Gastroesophageal sphincter (tissue), 4 donors: ENCODE data around the gene UBE2H. TPM values are rescaled to one million over a fixed set of nuclear protein-coding genes. Genes with fewer than 3 reads are reported as not detected.

Source experiments
- ATAC-seq: fragments of 150-250 bp; one replicate; pipeline ENCODE4 v1.9.1; 2016; ENCODE audit warnings: mild to moderate bottlenecking, moderate library complexity
- H3K27ac ChIP-seq, 4 donors: fragments of 200-600 bp; sonication (generic) in 3 of 4; 1 replicate in 3 of 4; 2 replicates in 1 of 4; pipeline ENCODE4 v1.5.1; 2016 to 2019
- H3K27me3 ChIP-seq: fragments of 200-600 bp; sonication (generic); one replicate; pipeline ENCODE4 v1.5.1; 2019
- H3K36me3 ChIP-seq, 2 donors: fragments of 200-600 bp; sonication (generic); one replicate each; pipeline ENCODE4 v1.5.1; 2019; ENCODE audit warnings: control low read depth in 1 of 2
- H3K4me1 ChIP-seq, 3 donors: fragments of 200-600 bp; sonication (generic); 1 replicate in 2 of 3; 2 replicates in 1 of 3; pipeline ENCODE4 v1.5.1; 2016 to 2019; ENCODE audit warnings: control low read depth in 2 of 3
- H3K4me3 ChIP-seq, 2 donors: fragments of 200-600 bp; sonication (generic); one replicate each; pipeline ENCODE4 v1.5.1; 2019; ENCODE audit warnings: mild to moderate bottlenecking in 1 of 2, moderate library complexity in 1 of 2
- H3K9me3 ChIP-seq, 3 donors: fragments of 200-600 bp; sonication (generic); one replicate each; pipeline ENCODE4 v1.5.1; 2017 to 2019; ENCODE audit warnings: control low read depth in 2 of 3
- EP300 ChIP-seq: sonication (generic); formaldehyde crosslinking; IDR thresholded peaks from one replicate; pipeline ENCODE4 v1.6.1; 2017; ENCODE audit warnings: antibody characterized with exemption, mild to moderate bottlenecking
- POLR2A ChIP-seq, 2 donors: fragments of 450-650 bp; IDR thresholded peaks; one replicate each; pipeline ENCODE4 v1.6.1; 2017; ENCODE audit warnings: antibody characterized with exemption in 2 of 2, mild to moderate bottlenecking in 2 of 2, moderate library complexity in 1 of 2
- POLR2AphosphoS5 ChIP-seq: sonication (generic); formaldehyde crosslinking; IDR thresholded peaks from one replicate; pipeline ENCODE4 v1.6.1; 2017; ENCODE audit warnings: antibody characterized with exemption
- WGBS, 2 donors: methylation state at CpG; one replicate each; pipeline ENCODE4 v1.1.5; 2018; ENCODE audit warnings: low coverage in 1 of 2; 5-methylcytosine and 5-hydroxymethylcytosine counted together
- total RNA-seq, 4 donors: library from RNA; depleted of rRNA; stranded (reverse); fragments of >200 nt; gene quantifications; one replicate each; pipeline ENCODE4 v1.1.0, GENCODE V29; 2016
- TF ChIP-seq, protein P1 (sequence below), 4 experiments: fragments of 200-600 bp in 2 of 4; fragments of 450-650 bp in 2 of 4; sonication (generic) in 1 of 4; IDR thresholded peaks; one replicate each; pipeline ENCODE4 v1.5.1; 2017 to 2019; ENCODE audit warnings: antibody characterized with exemption in 4 of 4, mild to moderate bottlenecking in 2 of 4, moderate library complexity in 2 of 4

Gene UBE2H
- total RNA-seq, 4 donors from 2014 or later = 80.2 to 96.2 (median 85.0) TPM

DNA sequence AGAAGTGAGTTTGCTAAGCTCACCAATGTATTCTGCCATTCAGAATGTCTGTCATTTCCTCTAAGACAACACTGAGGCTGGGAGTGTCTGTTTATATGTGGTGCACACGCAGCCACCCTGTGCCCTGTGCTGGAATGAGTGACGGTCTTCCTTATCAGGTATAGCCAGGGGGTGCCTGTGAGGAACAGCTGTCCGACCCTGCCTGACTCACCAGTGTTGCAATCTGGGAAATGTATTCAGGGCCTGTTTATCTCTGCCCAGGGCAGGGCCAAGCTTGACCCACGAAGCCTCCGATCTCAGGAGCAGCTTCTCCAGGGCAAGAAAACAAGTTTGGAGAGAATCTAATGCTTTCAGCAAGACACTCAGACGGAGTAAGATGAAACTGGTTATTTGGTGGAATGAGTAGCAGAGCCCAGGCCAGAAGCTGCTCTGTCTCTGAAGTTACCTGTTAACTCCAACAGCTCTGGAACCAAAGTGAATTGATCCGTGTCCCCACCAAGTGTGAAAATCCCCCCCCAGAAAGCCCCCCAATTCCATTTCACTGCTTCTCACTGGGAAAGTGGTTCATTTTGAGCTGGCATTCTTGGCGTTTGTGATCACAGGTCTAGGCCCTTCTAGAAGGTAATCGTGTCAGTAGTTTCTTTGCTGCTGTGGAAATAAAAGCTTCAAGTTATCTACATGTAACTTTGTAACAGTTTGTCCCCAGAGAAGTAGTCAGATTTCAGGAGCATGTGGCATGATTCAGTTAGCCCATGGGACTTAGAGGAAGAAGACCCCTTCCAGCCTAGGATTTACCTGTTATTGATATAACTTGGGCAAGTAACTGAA lies 6.1 kb upstream of the UBE2H start:
- Histone ChIP-seq H3K9me3 (no peaks in the 10 kb centered on the region), H3K4me1 (no peaks in the 10 kb centered on the region), H3K27ac (no peak overlapping the region), H3K4me3 (no peak overlapping the region), H3K27me3 (no peaks in the 10 kb centered on the region), H3K36me3 (no peaks in the 10 kb centered on the region)
- TF ChIP-seq, protein P1, sequence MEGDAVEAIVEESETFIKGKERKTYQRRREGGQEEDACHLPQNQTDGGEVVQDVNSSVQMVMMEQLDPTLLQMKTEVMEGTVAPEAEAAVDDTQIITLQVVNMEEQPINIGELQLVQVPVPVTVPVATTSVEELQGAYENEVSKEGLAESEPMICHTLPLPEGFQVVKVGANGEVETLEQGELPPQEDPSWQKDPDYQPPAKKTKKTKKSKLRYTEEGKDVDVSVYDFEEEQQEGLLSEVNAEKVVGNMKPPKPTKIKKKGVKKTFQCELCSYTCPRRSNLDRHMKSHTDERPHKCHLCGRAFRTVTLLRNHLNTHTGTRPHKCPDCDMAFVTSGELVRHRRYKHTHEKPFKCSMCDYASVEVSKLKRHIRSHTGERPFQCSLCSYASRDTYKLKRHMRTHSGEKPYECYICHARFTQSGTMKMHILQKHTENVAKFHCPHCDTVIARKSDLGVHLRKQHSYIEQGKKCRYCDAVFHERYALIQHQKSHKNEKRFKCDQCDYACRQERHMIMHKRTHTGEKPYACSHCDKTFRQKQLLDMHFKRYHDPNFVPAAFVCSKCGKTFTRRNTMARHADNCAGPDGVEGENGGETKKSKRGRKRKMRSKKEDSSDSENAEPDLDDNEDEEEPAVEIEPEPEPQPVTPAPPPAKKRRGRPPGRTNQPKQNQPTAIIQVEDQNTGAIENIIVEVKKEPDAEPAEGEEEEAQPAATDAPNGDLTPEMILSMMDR (IDR thresholded peaks at IDR 0.05) = no peak
- TF ChIP-seq POLR2A (IDR thresholded peaks at IDR 0.05) = no peak
- no peak for TF ChIP-seq POLR2AphosphoS5
- no peak for TF ChIP-seq EP300
- ATAC-seq = peak; percentile 58
- WGBS, 2 donors = 50% methylated on average over 1 of the region's 9 CpGs; no CpG with 5 or more reads in 1 of the 2 donors

DNA sequence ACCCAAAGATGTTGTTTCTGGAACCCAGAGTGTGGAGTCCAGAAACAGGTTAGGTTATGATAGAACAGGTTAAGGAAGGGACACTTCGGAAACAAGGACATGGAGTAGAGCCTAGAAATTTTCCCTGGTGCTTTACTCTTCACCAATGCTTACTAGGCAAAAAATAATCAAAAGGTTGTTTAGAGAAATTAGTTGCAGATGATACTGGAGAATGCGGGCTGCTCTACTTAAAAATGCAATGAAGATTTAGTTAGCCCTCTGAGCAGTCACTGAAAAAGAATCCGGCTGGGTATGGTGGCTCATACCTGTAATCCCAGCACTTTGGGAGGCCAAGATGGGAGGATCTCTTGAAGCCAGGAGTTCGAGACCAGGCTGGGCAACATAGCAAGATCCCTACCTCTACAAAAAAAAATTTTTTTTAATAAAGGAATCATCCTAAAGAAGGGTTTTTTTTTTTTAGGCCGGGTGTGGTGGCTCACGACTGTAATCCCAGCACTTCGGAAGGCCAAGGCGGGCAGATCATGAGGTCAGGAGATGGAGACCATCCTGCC lies 3.3 kb upstream of the UBE2H start:
- Histone ChIP-seq H3K27ac (no peak overlapping the region), H3K4me3 (no peak overlapping the region), H3K9me3 (no peaks in the 10 kb centered on the region), H3K36me3 (no peaks in the 10 kb centered on the region), H3K27me3 (no peaks in the 10 kb centered on the region), H3K4me1 (no peaks in the 10 kb centered on the region)
- 84 to 100% methylated on average over 7 to 8 of the region's 8 CpGs for WGBS, 2 donors
- TF ChIP-seq EP300 (no peak), POLR2AphosphoS5 (no peak), POLR2A (IDR thresholded peaks at IDR 0.05) (no peak)
- TF ChIP-seq, protein P1 (IDR thresholded peaks at IDR 0.05) = no peak
- no peak for ATAC-seq

DNA sequence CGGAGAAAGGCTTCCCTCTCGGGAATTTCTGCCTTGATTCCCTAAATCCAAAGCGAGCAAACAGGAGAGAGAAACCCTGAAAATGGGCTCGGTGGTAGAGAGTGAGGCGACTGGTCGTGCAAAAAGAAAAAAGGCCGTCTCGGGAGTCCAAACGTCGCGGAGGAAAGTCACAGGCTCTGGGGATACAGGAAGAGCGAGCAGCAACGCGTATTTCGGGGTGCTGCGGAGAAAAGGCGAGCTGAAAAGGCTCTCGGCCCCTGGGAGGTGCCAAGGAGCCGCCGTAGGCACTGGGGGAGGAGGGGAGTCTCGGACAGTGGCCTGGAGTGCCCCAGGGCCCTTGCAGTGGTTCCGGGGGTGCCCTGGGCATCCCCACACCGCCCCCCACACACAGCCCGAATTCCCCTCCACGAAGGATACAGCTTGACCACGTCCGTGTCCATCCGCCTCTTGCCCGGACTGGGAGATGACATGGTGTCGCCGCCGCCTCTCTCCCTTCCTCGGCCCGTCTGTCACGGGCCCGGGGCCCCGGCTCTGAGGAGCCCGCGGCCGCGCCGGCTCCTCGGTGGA lies 591 bp downstream of the UBE2H start:
- peak; percentile 13 for ATAC-seq
- H3K4me3 ChIP-seq = peak overlapping the region; percentile 77 to 98
- H3K27me3 ChIP-seq = no peaks in the 10 kb centered on the region
- TF ChIP-seq POLR2A (IDR thresholded peaks at IDR 0.05) (no peak), POLR2AphosphoS5 (peak; percentile 5), EP300 (no peak)
- TF ChIP-seq, protein P1 (IDR thresholded peaks at IDR 0.05) = no peak
- 0 to 1% methylated on average over 4 to 17 of the region's 43 CpGs for WGBS, 2 donors
- H3K36me3 ChIP-seq = no peaks in the 10 kb centered on the region
- peaks cover 4 to 36% (median 17%) of the 10 kb centered on the region in 3 donors for H3K4me1 ChIP-seq
- peak overlapping the region; percentile 90 to 100 (median 98) for H3K27ac ChIP-seq
- no peaks in the 10 kb centered on the region for H3K9me3 ChIP-seq

DNA sequence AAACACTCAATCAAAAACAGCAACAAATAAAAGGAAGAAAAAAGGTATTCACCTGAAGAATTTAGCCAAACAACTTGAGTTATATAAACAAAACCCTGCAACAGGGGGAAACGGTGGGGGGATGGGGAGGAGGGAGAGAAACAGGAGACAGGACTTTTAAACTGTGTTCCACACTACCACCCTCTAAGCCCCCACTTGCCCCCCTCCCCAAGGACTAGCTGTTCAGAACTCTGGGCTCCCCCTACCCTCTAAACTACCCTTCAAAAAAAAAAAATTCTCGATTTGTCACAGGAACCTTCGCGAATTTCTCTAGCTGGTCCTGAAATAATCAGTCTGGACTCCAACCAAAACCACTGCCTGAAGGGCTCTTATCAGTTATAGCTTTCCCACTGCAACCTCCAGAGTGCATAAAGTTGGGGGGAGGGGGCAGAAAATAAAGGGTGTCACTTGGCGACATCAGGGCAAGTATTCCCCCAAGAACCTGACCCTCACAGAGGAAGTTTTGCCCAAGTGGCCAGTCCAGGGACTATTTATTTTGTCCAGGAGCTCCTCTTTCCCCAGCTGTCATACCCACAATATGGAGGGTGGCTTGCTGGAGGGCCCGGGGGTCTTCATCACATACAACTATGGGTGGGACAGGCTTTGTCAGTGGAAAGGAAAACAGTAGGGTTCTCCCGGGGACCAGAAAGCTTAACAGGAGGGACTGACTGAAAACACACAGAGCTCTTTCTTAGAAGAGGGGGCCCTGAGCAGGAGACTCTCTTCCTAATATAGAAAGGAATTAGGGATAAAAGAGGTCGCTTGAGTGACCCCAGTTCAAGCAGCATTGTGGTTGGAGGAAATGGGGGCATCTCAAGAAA lies 1.3 kb downstream of the UBE2H start:
- Histone ChIP-seq H3K36me3 (no peaks in the 10 kb centered on the region), H3K27me3 (no peaks in the 10 kb centered on the region), H3K4me3 (peak overlapping the region; percentile 77 to 98), H3K9me3 (no peaks in the 10 kb centered on the region), H3K27ac (peak overlapping the region; percentile 90 to 100 (median 98)), H3K4me1 (peaks cover 4 to 43% (median 17%) of the 10 kb centered on the region in 3 donors)
- 0 to 2% methylated on average over 6 to 8 of the region's 8 CpGs for WGBS, 2 donors
- no peak for ATAC-seq
- TF ChIP-seq, protein P1 (IDR thresholded peaks at IDR 0.05) = no peak
- TF ChIP-seq POLR2A (IDR thresholded peaks at IDR 0.05) (no peak), POLR2AphosphoS5 (no peak), EP300 (no peak)
